HG03457 (cell line): ENCODE results near the gene MAP1LC3B.

ENCODE experiments used
- ATAC-seq: cut with Tn5 transposase; IDR thresholded peaks from one replicate; pipeline ENCODE4 v1.9.1; 2021; ENCODE audit warnings: moderate number of reproducible peaks; ENCODE audit not compliant: unreplicated experiment

Gene MAP1LC3B

GRCh38 chr16:87425941-87426340 lies 33.8 kb downstream of the MAP1LC3B start:
- ATAC-seq, result no peak

DNA sequence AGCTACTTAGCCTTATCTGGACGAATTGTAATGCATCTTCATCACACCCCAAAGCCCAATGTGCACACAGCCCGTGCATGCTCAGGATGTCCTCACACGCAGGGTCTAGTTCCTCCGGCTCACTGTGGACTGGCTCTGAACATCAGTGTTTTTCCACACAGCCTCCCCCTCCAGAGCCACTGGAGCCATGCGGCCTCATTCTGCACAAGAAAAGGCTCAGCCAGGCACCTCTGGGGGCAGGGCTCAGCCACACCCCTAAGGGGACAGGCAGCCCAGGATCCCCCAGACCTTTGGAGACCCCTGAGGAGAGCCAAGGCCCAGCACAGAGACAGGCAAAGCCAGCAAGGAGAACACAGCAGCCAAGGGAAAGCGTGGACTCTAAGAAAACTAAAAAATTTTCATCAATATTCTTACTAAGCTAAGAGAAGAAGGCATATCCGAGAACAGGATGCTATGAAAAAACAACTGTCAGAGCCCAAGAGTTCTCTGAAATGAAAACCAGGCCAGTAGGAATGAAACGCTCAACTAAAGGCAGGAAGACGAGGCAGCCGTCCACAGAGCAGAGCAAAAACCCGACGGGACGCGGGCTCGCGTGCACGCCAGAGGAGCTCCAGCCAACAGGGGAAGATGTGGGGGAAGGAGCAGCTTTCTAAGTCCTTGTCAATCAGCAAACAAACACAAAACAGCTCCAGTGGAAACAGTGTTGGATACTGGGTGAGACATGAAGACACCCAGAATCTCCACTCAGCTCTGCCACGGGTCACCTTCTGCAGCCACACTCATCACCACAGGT lies 34.5 kb downstream of the MAP1LC3B start:
- ATAC-seq, result no peak

GRCh38 chr16:87431926-87432325 lies 39.8 kb downstream of the MAP1LC3B start:
- ATAC-seq, result no peak

DNA sequence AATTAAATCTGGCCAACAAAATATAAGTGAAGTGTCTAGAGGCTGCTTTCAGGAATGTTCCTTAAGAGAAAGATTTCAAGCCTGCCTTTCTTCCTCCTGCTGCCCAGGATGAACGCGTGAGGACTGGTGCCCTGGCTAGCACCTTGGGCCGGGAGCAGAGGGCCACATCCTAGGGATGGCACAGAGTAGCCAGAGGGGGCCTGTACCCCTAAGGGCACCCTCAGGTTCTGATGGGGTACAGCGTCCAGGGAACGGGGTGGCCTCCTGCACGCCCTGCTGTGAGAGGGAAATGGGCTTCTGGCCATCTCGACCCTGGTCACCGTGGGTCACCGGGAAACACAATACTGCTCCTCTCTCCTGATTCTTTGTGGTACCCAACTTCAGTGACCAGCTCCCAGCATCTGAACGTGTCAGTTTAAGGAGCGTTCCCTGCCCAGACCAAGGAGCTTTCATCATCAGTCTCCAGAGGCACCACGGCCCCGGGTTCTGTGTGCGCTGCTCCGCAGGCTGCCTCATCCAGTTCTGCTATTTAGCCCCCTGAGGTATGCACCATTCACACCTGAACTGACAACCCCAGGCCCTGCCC lies 40.3 kb downstream of the MAP1LC3B start:
- ATAC-seq, result no peak

GRCh38 chr16:87434146-87434667 lies 42.1 kb downstream of the MAP1LC3B start:
- ATAC-seq, result no peak

DNA sequence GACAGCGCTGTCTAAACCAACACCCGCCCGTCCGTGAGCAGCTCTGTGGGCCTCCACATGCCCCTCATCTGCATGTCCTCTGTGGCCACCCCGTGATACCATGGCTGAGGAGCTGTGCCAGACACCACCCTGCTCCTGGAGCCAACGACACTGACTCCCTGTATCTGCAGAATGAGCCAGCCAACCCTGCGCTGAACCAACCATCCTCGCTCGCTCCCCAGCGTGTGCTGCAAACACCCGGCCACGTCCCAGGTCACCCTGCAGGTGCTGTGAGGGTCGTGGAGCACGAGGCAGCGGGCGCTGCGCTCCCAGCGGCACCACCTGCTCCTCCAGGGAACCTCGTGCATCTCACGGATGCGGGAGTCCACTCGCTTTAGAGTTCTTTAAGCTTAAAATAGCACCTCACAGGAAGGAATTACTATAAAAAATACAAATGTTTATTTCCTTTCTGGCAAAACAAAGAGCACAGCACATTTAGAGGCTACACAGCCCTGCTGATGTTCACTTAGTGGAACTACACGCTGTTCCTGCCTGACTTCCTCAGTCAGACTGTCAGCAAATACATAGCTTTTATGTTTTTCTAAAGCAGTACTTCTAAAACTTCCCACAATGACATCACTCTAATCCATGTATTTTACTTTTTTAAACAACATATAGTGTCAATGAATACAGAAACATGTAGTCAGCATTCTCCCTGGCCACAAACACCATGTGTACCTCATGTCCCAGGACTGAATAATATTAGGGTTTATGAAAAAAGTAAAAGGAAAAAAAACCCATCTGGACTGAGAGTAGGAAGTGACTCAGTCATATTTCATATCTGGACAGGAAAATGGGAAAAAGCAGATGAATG lies 43.5 kb downstream of the MAP1LC3B start:
- ATAC-seq, result no peak

- no peak for ATAC-seq
Observed at GRCh38 chr16:87436225-87437172, 44.4 kb downstream of the MAP1LC3B start.

- ATAC-seq, result no peak
Observed at GRCh38 chr16:87437327-87437726, 45.2 kb downstream of the MAP1LC3B start.

GRCh38 chr16:87437911-87438610 lies 45.9 kb downstream of the MAP1LC3B start:
- no peak for ATAC-seq

- ATAC-seq, result no peak
Observed at GRCh38 chr16:87438611-87438985, 46.5 kb downstream of the MAP1LC3B start.

GRCh38 chr16:87439926-87440325 lies 47.8 kb downstream of the MAP1LC3B start:
- no peak for ATAC-seq

DNA sequence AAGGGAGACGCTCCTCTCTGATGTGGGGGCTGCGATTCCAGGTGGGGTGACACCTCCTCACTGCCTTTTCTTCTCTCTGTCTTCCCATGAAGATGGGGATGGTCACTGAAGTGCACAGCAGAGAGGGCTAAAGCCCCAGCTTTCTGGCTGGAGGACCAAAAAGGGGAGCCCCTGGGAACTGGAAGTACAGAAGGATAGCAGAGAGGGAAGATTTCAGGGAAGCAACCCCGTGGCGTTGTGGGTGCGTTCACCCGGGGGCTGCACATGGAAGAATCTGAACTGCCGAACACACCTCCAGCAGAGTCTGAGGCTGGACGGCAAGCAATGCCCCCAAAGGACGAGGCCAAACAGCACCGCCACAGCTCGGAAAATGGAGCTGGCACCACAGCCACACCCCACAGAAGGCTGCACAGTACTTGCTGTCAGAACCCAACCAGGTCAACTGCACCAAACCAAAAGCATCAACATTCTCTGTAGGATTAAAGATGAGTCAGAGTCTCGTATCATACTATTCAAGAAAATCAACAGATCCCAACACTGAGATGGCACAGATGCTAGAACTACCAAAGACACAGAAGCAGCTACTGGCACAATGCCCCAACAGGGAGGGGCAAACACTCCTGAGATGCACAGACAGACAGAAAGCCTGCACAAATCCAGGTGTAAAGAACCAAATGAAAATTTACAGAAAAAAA lies 49.9 kb downstream of the MAP1LC3B start:
- ATAC-seq, result no peak

GRCh38 chr16:87442581-87442966 lies 50.4 kb downstream of the MAP1LC3B start:
- ATAC-seq, result no peak

GRCh38 chr16:87443016-87443415 lies 50.9 kb downstream of the MAP1LC3B start:
- no peak for ATAC-seq

DNA sequence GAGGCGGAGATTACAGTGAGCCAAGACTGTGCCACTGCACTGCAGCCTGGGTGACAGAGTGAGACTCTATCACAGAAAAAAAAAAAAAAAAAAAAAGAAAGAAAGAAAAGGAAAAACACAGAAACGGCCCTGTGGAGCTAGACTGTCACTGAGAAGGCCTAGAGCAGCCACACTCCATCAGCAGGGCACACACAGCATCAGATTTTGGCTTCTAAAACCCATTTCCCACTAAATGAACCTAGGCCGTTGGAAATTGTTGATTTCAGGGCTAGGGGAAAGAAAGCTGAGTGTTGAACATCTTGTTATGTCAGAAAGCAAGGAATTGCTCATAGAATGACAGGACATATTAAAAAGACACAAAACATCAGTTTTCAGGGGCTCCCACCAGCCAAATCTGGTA lies 51.8 kb downstream of the MAP1LC3B start:
- no peak for ATAC-seq

- no peak for ATAC-seq
Observed at GRCh38 chr16:87445486-87445885, 53.4 kb downstream of the MAP1LC3B start.

GRCh38 chr16:87446479-87446878 lies 54.3 kb downstream of the MAP1LC3B start:
- no peak for ATAC-seq

DNA sequence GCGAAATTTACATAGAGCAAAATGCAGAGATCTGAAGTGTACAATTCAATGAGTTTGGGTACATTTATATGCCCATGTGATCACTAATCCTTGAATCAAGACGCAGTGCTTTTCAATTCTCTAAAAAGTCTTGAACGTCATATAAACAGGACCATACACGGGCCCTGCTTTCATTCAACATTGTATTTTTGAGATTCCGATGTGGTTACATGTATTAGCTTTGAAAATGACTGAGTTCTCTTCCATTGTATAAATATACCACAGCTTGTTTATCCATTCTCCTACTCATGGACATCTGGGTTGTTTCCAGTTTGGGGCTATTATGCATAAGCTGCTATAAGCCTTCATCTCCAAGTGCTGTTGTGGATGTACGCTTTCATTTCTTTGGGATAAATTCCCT lies 55.2 kb downstream of the MAP1LC3B start:
- no peak for ATAC-seq

GRCh38 chr16:87448866-87449265 lies 56.7 kb downstream of the MAP1LC3B start:
- ATAC-seq, result no peak
